Body of pancreas (tissue), 4 donors: ENCODE measurements around the gene POU2AF1.

ENCODE experiments used
- POLR2A ChIP-seq, 3 donors: fragments of 450-650 bp; IDR thresholded peaks; one replicate each; pipeline ENCODE4 v1.6.1; 2016; ENCODE audit warnings: antibody characterized with exemption in 3 of 3, mild to moderate bottlenecking in 2 of 3
- TF ChIP-seq, protein P1 (sequence below), 7 experiments: fragments of 450-650 bp in 4 of 7; fragments of 200-600 bp in 3 of 7; sonication (generic) in 3 of 7; IDR thresholded peaks; one replicate each; pipeline ENCODE4 v1.5.1; 2016 to 2019; ENCODE audit warnings: antibody characterized with exemption in 7 of 7

DNA sequence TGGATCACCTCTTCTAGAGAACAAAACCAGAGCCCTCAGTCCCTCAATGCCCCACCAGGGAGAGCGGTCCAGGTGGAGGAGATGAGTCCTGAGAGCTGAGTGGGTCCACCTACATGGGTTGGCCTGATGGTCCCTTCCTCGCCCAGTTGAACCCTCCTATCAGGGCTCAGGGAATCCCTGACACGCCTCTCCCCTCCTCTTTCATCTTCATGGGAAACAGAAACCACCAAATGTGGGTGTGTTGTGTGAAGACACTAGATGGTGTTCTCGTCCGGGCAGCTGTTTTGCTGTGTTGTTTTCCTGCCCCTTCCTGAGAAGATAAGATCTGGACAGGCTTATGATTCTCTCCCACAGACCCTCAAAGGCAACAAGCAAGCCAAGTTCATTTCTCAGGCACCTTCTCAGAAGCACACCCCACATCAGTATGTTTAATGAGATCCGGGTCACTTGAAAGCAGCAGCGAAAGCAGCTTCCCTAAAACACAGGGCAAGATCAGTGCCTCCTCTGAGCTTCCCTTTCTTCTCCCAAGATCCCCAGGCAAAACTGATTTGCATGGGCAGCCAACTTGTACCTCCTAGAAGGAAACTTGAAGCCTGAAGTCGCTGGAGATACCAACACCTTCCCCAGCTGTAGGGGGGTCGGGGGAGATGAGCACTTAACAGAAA lies 35.3 kb upstream of the POU2AF1 start:
- TF ChIP-seq, protein P1, sequence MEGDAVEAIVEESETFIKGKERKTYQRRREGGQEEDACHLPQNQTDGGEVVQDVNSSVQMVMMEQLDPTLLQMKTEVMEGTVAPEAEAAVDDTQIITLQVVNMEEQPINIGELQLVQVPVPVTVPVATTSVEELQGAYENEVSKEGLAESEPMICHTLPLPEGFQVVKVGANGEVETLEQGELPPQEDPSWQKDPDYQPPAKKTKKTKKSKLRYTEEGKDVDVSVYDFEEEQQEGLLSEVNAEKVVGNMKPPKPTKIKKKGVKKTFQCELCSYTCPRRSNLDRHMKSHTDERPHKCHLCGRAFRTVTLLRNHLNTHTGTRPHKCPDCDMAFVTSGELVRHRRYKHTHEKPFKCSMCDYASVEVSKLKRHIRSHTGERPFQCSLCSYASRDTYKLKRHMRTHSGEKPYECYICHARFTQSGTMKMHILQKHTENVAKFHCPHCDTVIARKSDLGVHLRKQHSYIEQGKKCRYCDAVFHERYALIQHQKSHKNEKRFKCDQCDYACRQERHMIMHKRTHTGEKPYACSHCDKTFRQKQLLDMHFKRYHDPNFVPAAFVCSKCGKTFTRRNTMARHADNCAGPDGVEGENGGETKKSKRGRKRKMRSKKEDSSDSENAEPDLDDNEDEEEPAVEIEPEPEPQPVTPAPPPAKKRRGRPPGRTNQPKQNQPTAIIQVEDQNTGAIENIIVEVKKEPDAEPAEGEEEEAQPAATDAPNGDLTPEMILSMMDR (IDR thresholded peaks at IDR 0.05), result no peak
- no peak for TF ChIP-seq POLR2A (IDR thresholded peaks at IDR 0.05)
